Testis (tissue), 3 donors: ENCODE data around the gene TBCD. TPM values are rescaled to one million over a fixed set of nuclear protein-coding genes. Genes with fewer than 3 reads are reported as not detected.

Experiments
- DNase-seq: peaks from one replicate; pipeline ENCODE4 v3.0.0-alpha.2; 2019
- H3K27ac ChIP-seq, 2 donors: fragments of 200-600 bp; sonication (generic); one replicate each; pipeline ENCODE4 v1.5.1; 2019
- H3K27me3 ChIP-seq: fragments of 200-600 bp; sonication (generic); one replicate; pipeline ENCODE4 v1.5.1; 2019
- H3K36me3 ChIP-seq: fragments of 200-600 bp; sonication (generic); one replicate; pipeline ENCODE4 v1.5.1; 2017; ENCODE audit warnings: low read depth; ENCODE audit errors: missing control alignments
- H3K4me1 ChIP-seq: fragments of 200-600 bp; sonication (generic); one replicate; pipeline ENCODE4 v1.5.1; 2019
- H3K4me3 ChIP-seq, 2 donors: fragments of 200-600 bp; sonication (generic); one replicate each; pipeline ENCODE4 v1.5.1; 2017 to 2019
- H3K9me3 ChIP-seq: fragments of 200-600 bp; sonication (generic); one replicate; pipeline ENCODE4 v1.5.1; 2017
- POLR2A ChIP-seq: fragments of 450-650 bp; IDR thresholded peaks from one replicate; pipeline ENCODE4 v1.6.1; 2017; ENCODE audit warnings: antibody characterized with exemption, mild to moderate bottlenecking, moderate library complexity
- WGBS, 2 donors: methylation state at CpG; one replicate each; pipeline ENCODE4 v1.1.5; 2018; 5-methylcytosine and 5-hydroxymethylcytosine counted together
- intact Hi-C: fragments of 100-400 bp; cut with DNase I; formaldehyde crosslinking; loops from one replicate; pipeline ENCODE4 v1.15.1; 2023; ENCODE audit warnings: low total_unique reads
- polyA plus RNA-seq: library from polyadenylated mRNA; stranded (reverse); fragments of 350-450 nt; fragmentation: Illumina TruSeq; extraction: RNeasy Lipid Tissue Mini Kit (QIAGEN cat#74804); gene quantifications from one replicate; pipeline ENCODE4 v1.2.3, GENCODE V29; 2014; ENCODE audit warnings: low read depth, low replicate concordance; ENCODE audit not compliant: insufficient read depth
- total RNA-seq, 2 donors: library from RNA; depleted of rRNA; stranded (reverse); fragments of >200 nt; gene quantifications; one replicate each; pipeline ENCODE4 v1.2.3, GENCODE V29; 2016
- TF ChIP-seq, protein P1 (sequence below), 3 experiments: fragments of 450-650 bp in 2 of 3; fragments of 200-600 bp in 1 of 3; sonication (generic) in 1 of 3; IDR thresholded peaks; one replicate each; pipeline ENCODE4 v1.5.1; 2016 to 2019; ENCODE audit warnings: antibody characterized with exemption in 3 of 3, mild to moderate bottlenecking in 2 of 3, moderate library complexity in 1 of 3

The TBCD gene
- total and polyA plus RNA-seq, 3 donors from 2014 or later, result 81.2 to 128 (median 115) TPM

- H3K9me3 ChIP-seq, result no peaks in the 10 kb centered on the region
- intact Hi-C loops, result no loop called here
Observed at GRCh38 chr17:82935966-82936767, 184.3 kb downstream of the TBCD start.

DNA sequence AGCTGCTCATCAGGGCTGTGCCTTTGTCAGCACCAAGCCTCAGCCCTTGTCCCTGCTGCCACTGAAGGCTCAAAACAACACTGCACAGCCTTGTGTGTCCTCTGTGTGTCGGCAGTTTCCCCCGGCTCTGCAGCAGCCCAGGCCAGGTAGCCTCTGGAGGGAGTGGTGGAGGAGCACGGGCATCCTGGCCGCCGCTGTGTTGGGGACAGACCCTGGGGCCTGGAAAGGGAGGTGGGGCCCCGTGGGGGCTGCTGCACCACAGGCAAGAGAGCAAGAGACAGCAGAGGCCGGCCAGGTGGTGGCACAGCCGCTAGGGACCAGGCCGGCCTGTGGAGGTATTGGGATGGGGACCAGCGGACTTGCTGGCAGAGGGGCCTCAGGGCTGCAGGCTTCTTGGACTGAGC, 184.9 kb downstream of the TBCD start:
- Histone ChIP-seq H3K4me1 (no peaks in the 10 kb centered on the region), H3K27ac (no peak overlapping the region), H3K9me3 (no peaks in the 10 kb centered on the region), H3K4me3 (no peak overlapping the region), H3K27me3 (no peaks in the 10 kb centered on the region), H3K36me3 (no peaks in the 10 kb centered on the region)
- no peak for TF ChIP-seq POLR2A
- TF ChIP-seq, protein P1, sequence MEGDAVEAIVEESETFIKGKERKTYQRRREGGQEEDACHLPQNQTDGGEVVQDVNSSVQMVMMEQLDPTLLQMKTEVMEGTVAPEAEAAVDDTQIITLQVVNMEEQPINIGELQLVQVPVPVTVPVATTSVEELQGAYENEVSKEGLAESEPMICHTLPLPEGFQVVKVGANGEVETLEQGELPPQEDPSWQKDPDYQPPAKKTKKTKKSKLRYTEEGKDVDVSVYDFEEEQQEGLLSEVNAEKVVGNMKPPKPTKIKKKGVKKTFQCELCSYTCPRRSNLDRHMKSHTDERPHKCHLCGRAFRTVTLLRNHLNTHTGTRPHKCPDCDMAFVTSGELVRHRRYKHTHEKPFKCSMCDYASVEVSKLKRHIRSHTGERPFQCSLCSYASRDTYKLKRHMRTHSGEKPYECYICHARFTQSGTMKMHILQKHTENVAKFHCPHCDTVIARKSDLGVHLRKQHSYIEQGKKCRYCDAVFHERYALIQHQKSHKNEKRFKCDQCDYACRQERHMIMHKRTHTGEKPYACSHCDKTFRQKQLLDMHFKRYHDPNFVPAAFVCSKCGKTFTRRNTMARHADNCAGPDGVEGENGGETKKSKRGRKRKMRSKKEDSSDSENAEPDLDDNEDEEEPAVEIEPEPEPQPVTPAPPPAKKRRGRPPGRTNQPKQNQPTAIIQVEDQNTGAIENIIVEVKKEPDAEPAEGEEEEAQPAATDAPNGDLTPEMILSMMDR (IDR thresholded peaks at IDR 0.05), result no peak
- 93 to 97% methylated on average over 9 to 10 of the region's 10 CpGs for WGBS, 2 donors
- no peak for DNase-seq
- intact Hi-C loops, result no loop called here

More at GRCh38 chr17:82935966-82936767, 184.3 kb downstream of the TBCD start:
- Histone ChIP-seq H3K27me3 (no peaks in the 10 kb centered on the region), H3K36me3 (no peaks in the 10 kb centered on the region), H3K4me3 (no peak overlapping the region), H3K4me1 (no peaks in the 10 kb centered on the region), H3K27ac (no peak overlapping the region)
- TF ChIP-seq, protein P1 (IDR thresholded peaks at IDR 0.05), result no peak
- TF ChIP-seq POLR2A, result no peak
- DNase-seq, result no peak
- 93 to 95% methylated on average over 26 to 27 of the region's 27 CpGs for WGBS, 2 donors

GRCh38 chr17:82937411-82938371, 185.8 kb downstream of the TBCD start:
- intact Hi-C loops, result no loop called here
- WGBS, 2 donors, result 94 to 96% methylated on average over 4 to 53 of the region's 53 CpGs
- Histone ChIP-seq H3K4me3 (no peak overlapping the region), H3K4me1 (no peaks in the 10 kb centered on the region), H3K36me3 (no peaks in the 10 kb centered on the region), H3K27me3 (no peaks in the 10 kb centered on the region), H3K27ac (no peak overlapping the region), H3K9me3 (no peaks in the 10 kb centered on the region)
- DNase-seq, result no peak
- no peak for TF ChIP-seq POLR2A

DNA sequence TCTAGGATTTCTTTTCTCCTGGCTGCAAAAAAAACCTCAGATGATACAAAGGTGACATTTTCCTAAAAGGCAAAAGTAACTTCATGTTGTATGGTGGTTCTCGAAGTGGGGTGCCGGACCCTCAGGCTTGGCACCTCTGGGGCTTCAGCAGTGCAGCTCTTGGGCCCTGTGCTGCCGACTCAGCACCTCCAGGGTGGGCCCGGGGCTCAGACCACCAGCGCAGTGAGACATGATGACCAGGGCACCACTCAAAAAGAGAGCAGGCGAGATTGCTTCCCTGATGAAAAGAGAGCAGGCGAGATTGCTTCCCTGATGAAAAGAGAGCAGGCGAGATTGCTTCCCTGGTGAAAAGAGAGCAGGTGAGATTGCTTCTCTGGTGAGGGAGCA, 186.6 kb downstream of the TBCD start:
- TF ChIP-seq, protein P1 (IDR thresholded peaks at IDR 0.05), result no peak
- TF ChIP-seq POLR2A, result no peak
- Histone ChIP-seq H3K36me3 (no peaks in the 10 kb centered on the region), H3K4me1 (no peaks in the 10 kb centered on the region), H3K27ac (no peak overlapping the region), H3K4me3 (no peak overlapping the region), H3K9me3 (no peaks in the 10 kb centered on the region), H3K27me3 (no peaks in the 10 kb centered on the region)
- 83 to 95% methylated on average over 7 to 8 of the region's 8 CpGs for WGBS, 2 donors
- intact Hi-C loops, result no loop called here
- DNase-seq, result no peak
